ENCODE measurements around the gene SLC38A10.
A peak's percentile ranks its signal among the peaks of the same experiment; 100 is the strongest.
"Not testable (repeated sequence)": the region's sequence is repeated elsewhere in the genome, so short reads cannot be mapped to it uniquely, and the experiment has no call there.

Gene SLC38A10

GRCh38 chr17:81310949-81311550 is 15.9 kb upstream of the SLC38A10 start:
- no peak for FAIRE-seq

DNA sequence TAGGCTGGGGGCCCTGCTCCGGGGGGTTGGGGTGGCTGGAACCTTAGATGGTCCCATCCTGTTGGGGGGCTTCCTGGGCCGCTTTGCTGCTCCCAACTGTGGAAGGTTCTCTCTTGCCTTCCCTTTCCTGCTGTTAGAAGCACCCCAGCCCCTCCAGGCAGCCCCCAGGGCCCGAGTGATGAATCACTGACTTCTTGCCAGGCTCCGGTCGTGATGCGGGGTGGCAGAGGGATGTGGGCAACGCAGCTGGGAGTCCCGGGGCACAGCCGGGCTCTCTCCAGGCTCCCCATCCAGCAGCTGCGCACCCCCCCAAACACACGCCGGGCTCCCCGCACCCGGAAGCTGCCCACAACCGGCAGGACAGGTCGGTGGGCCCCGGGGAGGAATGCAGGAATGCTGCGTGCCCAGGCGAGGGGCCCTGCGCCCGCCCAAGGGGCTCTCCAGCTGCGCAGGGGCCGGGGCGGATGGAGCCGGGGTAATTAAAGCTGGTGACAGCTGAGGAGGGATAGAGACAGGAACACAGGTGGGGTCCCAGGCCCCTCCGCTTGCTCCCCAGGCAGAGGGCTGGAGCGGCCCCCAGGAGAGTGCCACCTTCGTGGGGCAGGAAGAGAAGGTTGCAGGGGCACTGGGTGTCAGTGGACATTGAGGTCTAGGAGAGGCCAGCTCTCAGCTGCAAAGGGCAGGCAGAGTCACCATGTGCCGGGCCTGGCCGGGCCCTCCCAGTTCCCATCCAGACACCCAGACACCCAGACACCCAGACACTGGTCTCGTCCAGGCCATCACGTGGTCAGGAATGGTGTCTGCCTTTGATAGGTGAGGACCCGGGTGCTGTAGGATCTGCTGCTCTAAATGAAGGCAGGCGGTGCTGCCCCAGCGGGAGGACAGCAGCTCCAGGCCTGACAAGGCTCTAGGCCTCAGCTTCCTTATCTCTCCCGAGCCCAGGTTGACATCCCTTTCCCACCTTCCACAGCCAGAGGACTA is 15.0 kb upstream of the SLC38A10 start:
- no peak for FAIRE-seq

DNA sequence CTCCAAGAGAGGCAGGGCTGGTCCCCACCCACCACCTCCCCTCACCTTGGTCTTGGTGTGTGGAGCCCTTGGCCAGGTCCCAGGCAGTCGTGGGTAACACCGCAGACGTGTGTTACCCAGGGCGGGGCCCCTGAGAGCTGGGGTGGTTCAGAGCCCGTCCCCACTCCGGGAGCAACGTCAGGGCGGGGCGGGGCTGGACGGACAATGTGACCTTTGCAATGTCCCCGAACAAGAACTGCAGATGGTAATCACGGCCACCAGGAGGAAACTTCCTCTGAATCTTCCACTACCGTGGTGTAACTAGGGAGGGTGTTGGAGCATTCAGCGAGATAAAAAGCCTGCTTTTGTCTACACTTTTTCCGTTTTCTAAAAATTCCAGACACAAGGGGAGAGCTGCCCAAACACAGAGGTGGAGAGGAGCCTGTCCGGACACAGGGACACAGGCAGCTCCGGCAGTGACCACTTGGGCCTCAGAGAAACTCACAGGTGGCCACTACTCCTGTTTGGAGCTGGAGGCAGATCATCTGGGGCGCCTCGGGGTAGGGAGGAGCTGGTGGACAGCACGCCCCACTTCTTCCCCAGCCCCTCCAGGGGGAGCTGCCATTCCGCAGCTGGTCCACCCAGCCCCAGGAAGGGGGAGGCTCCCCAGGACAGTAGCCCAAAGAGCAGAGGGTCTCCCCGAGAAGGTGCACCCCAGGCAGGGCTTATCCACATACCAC is 14.2 kb upstream of the SLC38A10 start:
- peak; percentile 95 for FAIRE-seq

DNA sequence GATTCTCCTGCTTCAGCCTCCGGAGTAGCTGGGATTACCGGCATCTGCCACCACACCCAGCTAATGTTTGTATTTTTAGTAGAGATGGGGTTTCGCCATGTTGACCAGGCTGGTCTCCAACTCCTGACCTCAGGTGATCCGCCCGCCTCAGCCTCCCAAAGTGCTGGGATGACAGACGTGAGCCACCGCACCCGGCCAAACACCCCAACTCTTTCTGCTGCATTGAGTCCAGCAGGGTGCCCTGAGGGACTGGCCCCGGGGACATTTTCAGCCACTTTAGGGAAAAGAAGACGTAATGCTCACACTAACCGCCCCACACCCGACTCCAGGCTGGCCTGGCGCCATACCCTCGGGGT is 13.7 kb upstream of the SLC38A10 start:
- FAIRE-seq: not testable (repeated sequence)

- no peak for FAIRE-seq
These were observed 12.8 kb upstream of the SLC38A10 start for GRCh38 chr17:81307636-81308560.

- no peak for FAIRE-seq
These were observed 11.9 kb upstream of the SLC38A10 start for GRCh38 chr17:81306898-81307510.

GRCh38 chr17:81306491-81306890 is 11.4 kb upstream of the SLC38A10 start:
- FAIRE-seq: no peak

DNA sequence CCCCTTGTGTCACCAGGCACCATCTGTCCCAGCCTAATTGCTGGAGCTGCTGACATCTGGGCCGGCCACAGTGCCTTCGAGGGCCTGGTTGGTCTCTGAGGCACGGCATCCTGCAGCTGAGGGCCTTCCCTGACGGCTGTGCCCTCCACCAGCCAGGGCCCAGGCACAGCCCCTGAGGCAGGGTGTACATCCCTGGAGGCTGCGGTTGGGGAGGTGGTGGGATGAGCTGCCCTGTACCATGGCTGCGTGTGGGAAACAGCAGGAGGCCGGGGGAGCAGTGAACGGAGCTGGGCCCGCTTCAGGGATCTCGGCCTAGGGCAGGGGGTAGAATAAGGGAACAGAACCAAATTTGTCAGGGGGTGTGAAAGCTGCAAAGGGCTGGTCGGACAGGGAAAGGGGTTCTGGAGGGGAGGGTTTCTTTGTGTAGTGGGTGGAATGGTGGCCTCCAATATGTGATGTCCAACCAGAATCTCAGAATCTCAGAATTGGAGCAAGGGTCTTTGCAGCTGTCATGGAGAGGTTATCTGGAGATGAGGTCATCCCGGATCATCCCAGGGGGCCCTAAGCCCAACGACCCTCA is 10.0 kb upstream of the SLC38A10 start:
- no peak for FAIRE-seq

- FAIRE-seq: no peak
These were observed 9.3 kb upstream of the SLC38A10 start for GRCh38 chr17:81304196-81305015.

DNA sequence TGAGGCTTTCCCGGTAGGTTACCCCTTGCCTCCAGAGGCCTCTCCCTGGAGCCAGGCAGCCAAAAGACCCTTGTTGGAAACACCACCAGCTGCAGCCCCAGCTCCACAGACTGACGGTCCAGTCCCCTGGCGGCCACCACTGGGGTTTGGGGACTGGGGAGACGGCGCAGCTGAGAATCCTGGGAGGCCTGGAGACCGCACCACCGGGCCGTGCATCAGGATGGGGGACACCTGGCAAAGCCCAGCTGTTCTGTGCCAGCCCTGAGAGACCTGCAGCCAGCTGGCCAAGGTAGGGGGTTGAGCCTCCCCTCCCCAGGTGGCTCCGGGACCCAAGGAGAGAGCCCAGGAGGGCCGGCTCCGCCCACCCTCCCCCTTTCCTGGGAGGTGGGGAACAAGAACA is 8.3 kb upstream of the SLC38A10 start:
- FAIRE-seq: no peak

- FAIRE-seq: no peak
These were observed 7.8 kb upstream of the SLC38A10 start for GRCh38 chr17:81302861-81303333.

GRCh38 chr17:81302324-81302723 is 7.2 kb upstream of the SLC38A10 start:
- FAIRE-seq: no peak

- FAIRE-seq: no peak
These were observed 6.4 kb upstream of the SLC38A10 start for GRCh38 chr17:81301195-81302144.

GRCh38 chr17:81300586-81301155 is 5.6 kb upstream of the SLC38A10 start:
- no peak for FAIRE-seq

- no peak for FAIRE-seq
These were observed 4.9 kb upstream of the SLC38A10 start for GRCh38 chr17:81299846-81300585.

DNA sequence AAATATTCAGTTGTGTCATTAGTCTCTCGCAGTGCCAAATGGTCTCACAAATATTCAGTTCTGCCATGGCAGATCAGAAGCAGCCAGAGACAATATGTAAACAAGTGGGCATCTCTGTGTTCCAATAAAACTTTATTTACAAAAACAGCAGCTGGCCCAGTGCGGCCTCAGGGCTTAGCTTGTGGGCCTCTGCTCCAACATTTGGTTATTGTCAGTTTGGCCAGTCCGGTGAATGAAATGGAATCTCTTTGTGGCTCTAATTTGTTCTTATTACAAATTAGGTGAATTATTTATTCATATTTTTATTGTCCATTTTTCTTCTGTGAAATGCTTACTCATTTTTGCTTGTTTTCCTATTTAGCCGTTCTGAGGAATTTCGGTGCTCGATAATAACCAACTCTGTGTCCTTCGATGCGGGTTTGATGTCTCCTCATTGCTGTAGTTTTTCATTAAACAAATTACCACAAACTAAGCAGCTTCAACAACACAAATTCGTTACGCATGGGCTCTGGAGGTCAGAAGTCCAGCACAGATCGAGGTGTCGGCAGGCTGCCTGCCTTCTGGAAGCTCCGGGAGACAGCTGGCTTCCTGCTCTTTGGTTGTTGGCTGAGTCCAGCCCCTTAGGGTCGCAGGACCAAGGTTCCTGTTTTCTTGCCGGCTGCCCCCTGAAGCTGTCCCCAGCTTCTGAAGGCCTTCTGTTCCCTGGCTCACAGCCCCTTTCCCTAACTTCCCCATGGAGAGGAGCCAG is 4.1 kb upstream of the SLC38A10 start:
- no peak for FAIRE-seq

DNA sequence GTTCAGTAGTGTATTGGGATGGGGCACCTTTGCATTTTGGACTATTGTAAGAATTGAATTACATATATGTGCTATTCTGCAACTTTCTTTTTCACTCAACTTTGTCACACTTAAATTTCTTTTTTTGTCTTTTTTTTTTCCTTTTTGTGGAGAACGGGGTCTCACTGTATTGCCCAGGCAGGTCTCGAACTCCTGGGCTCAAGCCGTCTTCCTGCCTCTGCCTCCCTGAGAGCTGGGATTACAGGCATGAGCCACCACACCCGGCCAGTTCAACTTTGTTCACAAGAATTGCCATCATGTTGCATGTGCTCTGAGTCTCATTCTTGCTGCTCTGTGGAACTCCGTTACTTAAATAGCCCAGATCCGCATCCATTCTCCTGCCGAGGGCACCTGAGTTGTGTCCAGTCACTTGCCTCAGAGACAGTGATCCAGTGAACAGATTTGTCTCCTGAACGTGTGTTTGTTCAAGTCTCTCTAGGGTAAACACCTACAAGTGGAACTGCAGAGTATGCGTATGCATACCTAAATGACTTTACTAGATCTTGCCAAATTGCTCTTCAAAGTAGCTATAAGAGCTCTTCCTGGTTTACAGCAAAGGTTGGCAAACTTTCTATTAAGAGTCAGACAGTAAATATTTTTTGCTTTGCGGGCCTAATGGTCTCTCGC is 3.4 kb upstream of the SLC38A10 start:
- no peak for FAIRE-seq
